CD4-positive, alpha-beta T cell treated with Interleukin-15 for 1 hour (primary cell): ENCODE measurements around the gene DNLZ.
"Not testable (repeated sequence)": the region's sequence is repeated elsewhere in the genome, so short reads cannot be mapped to it uniquely, and the experiment has no call there.

ENCODE experiments used
- DNase-seq: peaks from one replicate; pipeline ENCODE4 v3.0.0-alpha.2; 2020

DNLZ gene

GRCh38 chr9:136328622-136329041 is 34.9 kb downstream of the DNLZ start:
- DNase-seq, result no peak

- DNase-seq, result no peak
Measured at GRCh38 chr9:136328011-136328621, 35.4 kb downstream of the DNLZ start.

GRCh38 chr9:136327304-136327974 is 36.1 kb downstream of the DNLZ start, which contains the start of gene GPSM1:
Gene GPSM1 (plus strand): TSS chr9:136327539. CDS start chr9:136327696, 157 bp downstream.
- DNase-seq, result peak; percentile 53

- no peak for DNase-seq
Measured at GRCh38 chr9:136326761-136327303, 36.7 kb downstream of the DNLZ start.

GRCh38 chr9:136326061-136326760 is 37.3 kb downstream of the DNLZ start:
- no peak for DNase-seq

GRCh38 chr9:136325358-136325757 is 38.2 kb downstream of the DNLZ start:
- no peak for DNase-seq

- no peak for DNase-seq
Measured at GRCh38 chr9:136324501-136325300, 38.8 kb downstream of the DNLZ start.

- no peak for DNase-seq
Measured at GRCh38 chr9:136323371-136323789, 40.2 kb downstream of the DNLZ start.

GRCh38 chr9:136322756-136323330 is 40.7 kb downstream of the DNLZ start:
- DNase-seq, result no peak

GRCh38 chr9:136321561-136321960 is 42.0 kb downstream of the DNLZ start:
- DNase-seq, result no peak

- not testable (repeated sequence) for DNase-seq
Measured at GRCh38 chr9:136320972-136321371, 42.6 kb downstream of the DNLZ start.

- DNase-seq, result not testable (repeated sequence)
Measured at GRCh38 chr9:136319955-136320354, 43.6 kb downstream of the DNLZ start.

GRCh38 chr9:136319244-136319643 is 44.3 kb downstream of the DNLZ start:
- not testable (repeated sequence) for DNase-seq

- no peak for DNase-seq
Measured at GRCh38 chr9:136318776-136319241, 44.7 kb downstream of the DNLZ start.

- DNase-seq, result no peak
Measured at GRCh38 chr9:136318111-136318775, 45.3 kb downstream of the DNLZ start.

- no peak for DNase-seq
Measured at GRCh38 chr9:136317695-136318094, 45.8 kb downstream of the DNLZ start.

GRCh38 chr9:136316896-136317676 is 46.5 kb downstream of the DNLZ start:
- no peak for DNase-seq

GRCh38 chr9:136316271-136316751 is 47.2 kb downstream of the DNLZ start:
- DNase-seq, result peak; percentile 69

- DNase-seq, result no peak
Measured at GRCh38 chr9:136314944-136315343, 48.6 kb downstream of the DNLZ start.

GRCh38 chr9:136314056-136314416 is 49.5 kb downstream of the DNLZ start:
- DNase-seq, result no peak
